HPDE6-E6E7 (cell line): Measurements from ENCODE around the gene DOCK2.
"Not testable (repeated sequence)": the region's sequence is repeated elsewhere in the genome, so short reads cannot be mapped to it uniquely, and the experiment has no call there.

Experiments used
- DNase-seq: peaks from one replicate; pipeline ENCODE4 v3.0.0; 2011; ENCODE audit warnings: missing footprints; ENCODE audit errors: extremely low spot score

Gene DOCK2

DNA sequence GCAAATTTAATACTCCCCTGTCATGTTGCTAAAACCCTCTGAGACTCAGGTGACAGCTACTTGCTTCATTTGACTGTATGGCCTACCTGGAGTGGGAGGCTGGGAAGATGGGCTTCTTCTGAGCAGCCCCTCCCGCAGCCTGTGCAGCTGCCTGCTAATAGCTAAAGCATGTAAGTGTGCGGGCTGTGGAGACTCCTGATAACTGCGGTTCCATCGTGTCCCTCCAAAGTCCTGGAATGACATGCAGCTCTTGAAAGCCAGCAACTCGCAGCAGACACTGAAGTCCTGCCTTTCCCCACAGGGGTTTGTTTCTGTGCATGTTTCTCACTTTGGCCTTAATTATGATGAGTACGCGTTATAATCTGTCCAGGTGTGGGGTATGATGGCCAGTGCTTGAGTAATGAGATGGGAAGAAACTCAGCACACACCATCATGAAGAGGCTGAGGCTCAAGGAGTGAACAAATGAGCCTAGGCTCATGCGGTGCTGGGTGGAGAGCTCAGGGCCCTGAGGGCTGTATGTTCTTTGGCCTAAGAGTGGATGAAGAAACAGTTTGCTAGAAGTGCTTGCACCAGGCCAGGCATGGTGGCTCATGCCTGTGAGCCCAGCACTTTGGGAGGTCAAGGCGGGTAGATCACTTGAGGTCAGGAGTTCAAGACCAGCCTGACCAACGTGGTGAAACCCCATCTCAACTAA, 119.1 kb downstream of the DOCK2 start:
- DNase-seq = no peak

DNA sequence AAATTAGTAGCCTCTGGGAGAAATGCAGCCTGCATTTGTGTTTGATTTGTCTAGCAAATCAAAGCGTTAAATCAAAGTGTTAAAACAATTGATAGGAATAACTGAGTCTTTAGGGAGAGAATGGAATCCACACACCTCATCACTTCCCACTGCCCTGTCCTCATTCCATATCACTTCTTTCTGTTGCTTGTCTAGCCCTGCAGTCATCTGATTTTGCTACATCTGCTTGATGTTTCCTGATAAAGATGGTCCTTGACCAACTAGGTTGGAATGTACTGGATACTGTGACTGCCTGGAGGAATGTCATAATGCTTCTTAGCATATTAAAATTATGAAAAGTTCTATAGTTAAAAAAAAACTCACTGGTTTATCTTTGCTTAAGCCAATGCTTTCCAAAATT, 119.9 kb downstream of the DOCK2 start:
- DNase-seq = no peak

DNA sequence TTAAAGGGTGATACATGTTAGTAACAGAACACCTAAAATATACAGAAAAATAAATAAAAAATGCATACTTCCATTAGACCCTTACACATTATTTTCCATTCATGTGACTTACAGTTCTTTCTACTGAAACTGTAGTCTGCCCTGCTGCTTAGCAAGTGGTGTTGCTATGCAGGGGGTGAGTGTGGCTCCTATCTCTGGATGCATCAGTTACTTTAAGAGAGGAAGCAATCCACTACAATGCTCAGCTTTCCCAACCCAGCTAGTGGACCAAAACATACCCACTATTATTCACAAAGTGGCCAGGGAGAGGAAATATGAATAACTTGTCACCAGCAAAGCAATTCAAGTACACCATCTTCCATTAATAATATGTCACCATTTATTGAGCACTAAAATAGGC, 121.8 kb downstream of the DOCK2 start:
- DNase-seq = no peak

DNA sequence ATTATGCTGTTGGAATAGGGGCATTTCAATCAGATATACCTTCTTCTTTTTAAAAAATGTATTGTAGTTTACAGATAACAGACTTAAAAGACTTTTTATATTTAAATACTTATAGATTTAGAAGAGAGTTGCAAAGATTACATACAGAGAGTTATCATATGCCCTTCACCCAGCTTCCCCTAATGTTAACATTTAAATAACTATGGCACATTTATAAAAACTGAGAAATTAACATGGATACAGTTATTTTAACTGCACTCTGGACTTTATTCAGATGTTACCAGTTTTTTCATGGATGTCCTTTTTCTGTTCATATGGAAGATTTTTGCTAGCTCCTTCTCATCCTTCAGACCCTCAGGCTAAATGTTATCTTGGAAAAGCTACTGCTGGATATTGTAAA, 123.2 kb downstream of the DOCK2 start:
- no peak for DNase-seq

DNA sequence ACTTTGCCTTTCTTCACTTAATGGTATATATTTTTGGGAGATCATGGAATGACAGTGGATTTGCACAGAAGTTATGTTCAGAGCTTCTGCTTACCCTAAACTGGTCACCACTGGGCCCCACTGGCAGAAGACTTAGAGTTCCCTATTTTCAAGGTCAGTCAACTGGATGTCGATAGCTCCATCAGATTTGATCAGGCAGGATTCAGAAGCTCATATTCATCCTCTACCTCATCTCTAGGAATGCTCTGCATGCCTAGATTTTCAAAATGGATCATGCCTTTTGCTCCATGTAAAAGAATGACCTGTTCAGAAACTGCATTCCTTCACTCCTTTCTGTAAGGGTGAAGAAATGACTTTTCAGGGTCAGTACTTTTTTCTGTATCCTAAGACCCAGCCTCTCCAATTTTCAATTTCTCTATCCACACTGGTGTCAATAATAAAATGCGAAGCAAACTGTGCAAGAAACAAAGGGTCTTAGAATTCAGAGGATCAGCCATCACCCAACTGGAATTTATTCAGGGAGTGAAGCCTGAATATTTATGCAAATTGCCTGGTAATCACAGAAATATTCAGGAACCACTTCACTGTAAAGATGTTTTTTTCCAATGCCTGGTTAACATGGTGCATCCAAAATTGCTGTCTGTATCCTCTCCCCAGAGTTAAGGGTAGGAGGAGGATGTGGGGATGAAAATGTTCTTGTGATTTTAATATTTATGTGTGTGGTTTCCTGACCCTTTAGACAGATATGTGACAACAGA, 125.4 kb downstream of the DOCK2 start:
- no peak for DNase-seq

DNA sequence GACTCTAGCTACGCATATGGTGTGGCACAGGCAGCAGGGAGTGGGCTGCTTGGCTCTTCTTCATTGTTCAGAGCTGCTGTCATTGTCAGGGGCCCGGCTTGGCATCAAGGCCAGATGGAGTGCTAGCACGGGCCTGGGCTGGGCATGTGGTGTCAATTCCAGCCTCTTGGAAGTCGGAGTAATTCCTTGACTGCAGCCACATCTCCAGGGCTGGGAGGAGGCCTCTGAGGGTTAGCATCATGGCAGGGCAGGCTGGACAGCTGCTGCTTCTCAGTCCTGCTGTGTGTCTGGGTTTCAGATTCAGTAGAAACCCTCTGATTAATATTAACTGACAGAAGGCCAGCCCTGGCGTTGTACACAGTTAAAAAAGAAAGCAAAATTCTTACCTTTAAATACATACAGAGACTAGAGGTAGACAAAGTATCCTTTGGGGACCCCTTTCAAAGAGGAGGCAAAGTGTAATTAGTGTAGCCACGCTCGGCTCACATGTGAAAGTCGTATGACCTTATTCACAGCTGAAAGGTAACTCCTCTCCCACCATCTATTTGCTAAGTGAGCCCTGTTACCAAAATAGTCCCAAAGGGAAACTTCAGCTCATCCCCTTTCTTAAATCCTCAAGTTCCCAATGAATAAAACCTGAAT, 126.4 kb downstream of the DOCK2 start:
- DNase-seq = no peak

DNA sequence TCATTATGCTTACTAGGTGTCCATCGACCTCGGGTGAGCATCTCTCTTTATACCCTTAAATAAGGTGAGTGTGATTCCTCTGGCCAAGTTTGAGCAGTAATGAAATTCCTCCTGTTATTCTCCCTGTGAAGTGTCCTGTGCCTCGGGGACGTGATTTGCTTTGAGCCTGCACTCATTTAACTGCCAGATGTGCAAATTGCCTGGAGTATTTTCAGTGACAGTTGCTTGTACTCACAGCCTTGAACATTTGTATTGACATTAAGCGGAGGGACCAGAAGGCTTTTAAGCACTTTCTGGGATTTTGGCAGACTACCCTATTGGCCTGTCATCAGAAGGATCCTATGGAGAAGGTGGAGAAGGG, 126.9 kb downstream of the DOCK2 start:
- DNase-seq = no peak

DNA sequence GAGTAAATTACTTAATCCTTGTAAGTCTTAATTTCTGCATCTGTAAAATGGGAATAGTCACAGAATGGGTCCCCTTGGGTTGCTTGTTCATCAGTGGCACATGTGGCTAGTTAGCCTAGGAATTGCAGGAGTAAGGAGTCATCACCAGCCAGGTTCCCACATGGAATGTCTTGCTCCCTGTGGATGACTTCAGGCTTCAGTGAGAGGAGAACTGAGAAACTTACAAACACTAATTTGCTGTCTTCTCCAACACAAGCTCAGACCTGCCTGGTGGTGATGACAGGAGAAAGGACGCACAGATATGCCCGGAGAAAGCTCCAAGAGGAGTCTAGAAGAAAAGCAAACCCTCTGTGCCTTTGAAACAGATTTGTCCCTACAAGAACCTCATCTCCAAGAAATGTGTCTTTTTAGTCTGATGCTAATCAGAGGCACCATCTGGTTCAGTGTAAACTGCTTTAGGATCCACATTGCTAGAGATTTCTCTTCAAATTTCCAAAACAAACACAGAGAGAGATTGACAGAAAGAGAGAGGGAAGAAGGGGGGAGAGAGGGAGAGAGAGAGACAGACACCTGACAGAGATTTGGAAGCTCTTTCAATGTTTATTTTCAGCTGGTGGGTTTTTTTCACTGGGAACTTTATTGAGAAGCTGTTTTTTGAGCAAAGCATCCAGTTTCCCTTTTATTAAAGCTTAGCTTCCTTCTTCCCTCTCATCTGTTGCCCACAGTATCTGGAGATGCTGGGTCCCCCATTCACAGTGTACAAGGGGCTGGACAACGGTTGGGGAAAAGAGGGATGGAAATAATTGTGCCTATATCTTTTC, 128.3 kb downstream of the DOCK2 start:
- no peak for DNase-seq

DNA sequence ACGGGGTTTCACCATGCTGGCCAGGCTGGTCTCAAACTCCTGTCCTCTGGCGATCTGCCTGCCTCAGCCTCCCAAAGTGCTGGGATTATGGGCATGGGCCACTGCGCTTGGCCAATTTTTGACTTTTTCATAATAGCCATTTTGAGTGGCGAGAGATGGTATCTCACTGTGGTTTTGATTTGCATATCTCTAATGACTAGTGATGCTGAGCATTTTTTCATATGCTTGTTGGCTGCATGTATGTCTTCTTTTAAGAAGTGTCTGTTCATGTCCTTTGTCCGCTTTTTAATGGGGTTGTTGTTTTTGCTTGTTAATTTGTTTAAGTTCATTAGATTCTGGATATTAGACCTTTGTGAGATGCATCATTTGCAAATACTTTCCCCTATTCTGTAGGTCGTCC, 129.9 kb downstream of the DOCK2 start:
- DNase-seq = not testable (repeated sequence)

DNA sequence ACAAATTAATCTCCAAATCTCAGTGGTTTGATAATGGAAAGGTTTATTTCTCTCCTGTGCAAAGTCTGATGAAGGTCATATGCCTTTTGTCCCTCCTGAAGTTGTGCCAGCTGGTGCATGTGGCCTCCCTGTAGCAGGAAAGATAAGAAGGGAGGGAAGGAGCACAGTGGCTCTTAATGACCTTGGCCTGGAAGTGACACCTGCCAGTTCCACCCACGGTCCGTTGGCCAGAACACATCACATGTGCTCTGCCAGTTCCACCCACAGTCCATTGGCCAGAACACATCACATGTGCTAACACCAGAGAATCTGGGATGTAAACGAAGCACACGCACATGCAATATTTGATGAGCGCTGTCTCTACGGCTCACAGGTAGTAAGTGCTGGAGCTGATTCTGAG, 130.9 kb downstream of the DOCK2 start:
- no peak for DNase-seq

DNA sequence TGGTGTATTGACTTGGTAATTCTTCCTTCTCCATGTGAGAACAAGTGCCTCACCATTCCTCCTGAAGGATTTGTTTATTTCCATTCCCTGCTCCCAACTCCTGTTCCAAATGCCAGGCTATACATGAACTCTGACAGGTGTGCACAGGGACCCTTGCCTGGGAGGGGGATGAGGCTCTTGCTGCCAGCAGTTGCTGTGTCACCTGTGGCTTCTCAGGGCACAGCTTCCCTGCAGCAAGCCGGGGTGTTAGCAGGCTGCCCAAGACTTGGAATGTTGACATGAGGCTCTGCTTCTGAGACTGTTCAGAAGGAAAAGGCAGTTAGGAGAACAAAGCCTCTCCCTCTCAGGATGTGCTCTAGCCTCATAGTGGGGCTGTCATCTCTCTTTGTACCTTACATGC, 131.3 kb downstream of the DOCK2 start:
- no peak for DNase-seq

DNA sequence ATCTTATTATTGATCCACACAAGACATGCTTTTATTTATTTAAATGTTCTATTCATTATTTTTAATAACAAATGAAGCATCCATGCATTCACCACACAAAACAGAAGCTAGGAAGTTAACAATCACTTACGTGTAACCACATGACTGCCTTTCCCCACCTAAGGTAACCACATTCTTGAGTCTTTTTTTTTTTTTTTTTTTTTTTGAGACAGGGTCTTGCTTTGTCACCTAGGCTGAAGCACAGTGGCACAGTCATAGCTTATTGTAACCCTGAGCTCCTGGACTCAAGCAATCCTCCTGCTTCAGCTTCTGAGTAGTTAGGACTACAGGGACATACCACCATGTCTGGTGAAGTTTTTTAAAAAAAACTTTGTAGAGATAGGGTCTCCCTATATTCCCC, 133.0 kb downstream of the DOCK2 start:
- DNase-seq = no peak

DNA sequence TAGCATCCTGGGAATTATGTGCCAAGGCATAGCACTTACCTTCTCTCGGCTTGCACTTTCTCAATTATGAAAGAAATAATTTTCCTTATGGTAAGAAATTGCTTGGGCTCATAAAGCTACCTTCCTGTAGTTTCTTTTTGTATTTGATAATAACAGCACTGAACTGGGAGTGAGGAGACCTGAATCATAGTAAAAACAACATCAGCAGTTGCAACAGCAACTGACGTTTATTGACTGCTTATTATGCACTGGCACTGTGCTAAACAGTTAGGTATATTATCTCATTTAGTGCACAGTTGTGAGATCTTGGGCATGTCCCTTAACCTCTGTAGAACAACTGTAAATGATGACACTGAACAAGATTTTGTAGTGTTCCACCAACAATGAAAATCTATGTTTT, 135.2 kb downstream of the DOCK2 start:
- DNase-seq = no peak

DNA sequence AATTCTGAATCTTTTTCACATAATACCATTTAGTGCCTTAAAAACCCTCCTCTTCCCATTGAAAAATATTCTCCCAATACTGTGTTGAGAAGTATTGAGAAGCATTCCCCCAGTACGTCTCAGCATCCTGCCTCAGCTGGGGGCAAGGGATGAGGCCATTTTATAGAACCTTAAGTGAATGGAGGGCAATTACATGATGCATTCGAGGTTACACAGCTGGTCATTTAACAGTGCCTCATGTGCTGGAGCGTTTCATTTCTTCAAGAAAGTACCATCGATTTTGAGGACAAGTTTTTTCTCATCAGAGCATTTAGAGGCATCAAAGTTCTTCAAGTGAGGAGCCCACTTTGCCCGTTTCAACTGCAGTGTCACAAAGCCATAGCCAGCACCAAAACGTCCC, 135.6 kb downstream of the DOCK2 start:
- no peak for DNase-seq

DNA sequence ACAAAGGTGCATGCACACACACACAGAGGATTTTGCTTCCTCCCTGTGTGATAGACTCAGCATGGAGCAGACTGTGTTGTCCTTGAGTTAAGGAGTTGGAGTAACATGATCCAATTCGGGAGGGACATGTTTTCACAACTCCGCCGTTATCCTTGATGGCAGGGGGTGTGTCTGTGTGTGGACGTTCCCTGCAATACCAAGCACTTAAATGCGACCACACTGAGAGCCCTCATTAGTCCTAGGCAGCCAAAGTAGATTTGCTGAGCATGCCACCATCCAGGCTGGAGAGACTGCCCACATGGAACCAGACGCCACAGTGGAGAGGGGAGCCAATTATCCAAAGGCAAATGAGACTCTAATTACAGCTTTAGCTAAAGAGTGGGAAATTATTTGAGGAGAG, 140.1 kb downstream of the DOCK2 start:
- no peak for DNase-seq

DNA sequence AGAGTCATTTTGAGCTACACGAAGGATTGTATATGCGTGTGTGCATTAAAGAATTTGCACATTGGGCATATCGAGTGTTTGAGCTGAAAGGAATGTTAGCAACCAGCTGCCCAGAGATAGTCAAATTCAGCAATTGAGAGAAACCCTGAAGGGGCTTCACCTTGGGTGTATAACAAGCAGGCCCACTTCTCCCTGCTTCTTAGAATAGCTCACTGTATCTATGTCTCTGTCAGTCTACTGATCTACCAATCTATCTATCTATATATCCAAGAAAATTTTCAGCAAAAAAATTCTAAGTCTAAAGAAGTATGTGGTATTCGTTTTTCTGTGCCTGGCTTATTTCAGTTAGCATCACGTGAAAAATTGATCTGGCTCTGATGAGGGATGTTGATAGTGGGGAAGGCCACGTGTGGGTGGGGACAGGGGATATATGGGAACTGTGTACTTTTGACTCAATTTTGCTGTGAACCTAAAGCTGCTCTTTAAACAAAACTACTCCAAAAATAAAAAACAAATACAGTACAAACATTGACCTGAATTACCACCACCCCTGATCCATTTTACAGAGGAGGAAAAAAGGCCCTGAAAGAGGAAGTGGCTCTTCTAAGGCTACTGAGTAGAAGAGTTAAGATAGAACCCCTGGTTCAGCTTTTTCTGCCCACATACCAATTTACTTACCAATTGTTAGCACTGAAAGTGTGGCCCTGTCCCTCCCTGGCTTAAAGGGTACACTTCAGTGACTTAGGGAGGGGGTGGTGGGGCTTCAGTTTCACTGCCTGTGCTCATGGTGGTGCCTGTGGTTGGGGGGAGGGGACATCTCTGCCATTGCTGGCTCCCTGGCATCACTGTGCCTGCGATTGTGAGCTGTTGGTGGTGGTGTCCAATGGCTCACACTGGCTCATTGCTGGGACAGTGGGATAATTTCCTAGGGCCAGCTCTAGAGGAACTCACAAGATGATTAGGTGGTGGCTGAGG, 141.8 kb downstream of the DOCK2 start:
- DNase-seq = no peak

DNA sequence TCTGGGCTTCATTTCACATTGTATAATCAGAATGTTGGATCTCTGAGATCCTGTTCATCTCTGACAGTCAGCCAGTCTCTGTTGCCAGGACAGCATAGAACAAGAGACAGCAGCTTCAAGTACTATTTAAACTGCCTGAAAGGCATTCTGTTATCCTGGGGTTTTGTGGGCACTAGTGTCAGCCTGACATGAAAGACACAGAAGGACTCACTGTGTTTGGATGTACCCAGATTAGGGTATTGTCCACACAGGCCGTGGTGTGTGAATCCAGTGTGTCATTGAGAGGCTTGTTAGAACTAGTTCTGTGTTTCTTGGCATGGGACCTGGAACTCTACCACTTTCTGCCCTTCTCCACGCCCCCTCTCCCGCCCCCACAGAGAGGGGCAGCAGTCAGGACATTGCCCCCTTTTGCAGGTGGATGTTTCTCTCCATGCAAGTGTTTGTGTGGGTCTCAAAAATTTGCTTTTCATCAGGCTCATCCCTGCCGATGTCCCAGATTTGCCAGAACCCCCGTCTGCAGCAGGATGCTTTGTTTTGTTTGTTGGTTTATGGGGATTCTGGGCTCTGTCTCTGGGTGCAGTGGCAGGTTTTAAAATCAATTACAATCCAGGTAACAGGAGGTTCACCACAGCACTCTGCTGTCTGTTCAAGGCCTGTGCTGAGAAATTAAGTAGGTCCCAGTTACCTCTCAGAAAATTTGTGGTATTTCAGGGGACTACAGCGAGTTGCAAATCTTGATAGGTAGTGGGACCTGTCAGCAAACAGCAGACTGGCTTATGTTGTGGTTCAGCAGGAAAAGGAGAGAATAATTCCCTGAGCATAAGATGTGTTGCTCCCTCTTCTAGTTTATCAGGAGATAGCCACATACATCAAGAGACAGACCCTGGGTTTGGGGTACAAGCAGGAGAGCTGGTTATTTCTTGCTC, 144.6 kb downstream of the DOCK2 start:
- DNase-seq = no peak

DNA sequence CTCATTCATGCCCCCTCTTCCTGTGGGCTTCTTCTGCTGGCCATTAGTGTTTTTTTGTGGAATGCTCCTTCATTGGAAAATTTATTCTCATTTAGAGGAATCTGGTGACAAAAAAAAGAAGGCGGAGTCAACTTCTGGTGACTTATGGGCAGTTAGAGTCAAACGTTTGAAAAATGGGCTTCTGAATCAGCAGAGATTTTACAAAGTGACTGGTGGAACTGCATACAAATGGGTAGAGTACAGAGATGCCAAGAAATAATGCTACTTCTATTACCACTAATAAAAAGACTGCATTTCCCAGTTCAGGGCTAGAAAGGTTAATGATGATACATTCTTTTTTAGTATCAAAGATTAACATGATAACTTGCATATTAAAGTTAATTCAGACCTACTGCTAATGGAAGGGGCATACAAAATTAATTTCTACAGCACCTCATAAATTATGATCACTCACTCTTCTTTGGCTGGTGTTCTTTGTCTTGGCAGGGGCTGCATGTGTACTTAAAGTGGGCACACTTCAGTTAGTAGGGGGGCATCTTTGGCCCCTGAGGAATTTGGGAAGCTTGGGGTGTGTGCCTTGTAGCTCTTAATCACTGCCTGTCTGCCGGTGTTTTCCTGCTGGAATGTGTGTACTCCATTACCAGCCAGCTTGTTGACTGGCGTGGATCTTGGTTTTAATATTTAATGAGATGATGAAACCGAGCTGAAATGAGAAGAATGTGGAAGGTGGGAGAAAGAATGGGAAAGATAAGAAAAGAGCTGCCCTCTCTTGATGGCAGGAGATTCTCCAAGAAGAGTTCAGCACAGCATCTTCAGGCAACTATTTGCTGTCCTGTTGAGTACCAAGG, 148.9 kb downstream of the DOCK2 start:
- DNase-seq = no peak

DNA sequence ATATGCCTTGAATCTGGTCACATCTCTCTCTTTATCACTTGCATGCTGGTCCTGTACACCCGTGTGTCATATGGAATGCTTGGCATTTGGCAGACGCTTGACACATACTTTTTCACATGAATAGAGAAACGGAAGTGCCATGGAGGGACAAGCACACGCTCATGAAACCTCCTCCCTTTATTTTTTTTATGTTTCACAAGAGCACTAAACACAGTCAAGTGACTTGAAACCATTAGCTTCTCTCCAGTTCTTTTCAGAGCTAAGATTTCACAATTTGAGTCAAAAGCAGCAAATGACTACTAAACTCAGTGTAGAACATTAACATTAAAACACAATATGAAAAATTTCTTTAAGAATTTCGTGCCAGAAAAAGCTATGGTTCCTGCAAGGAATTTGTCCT, 151.1 kb downstream of the DOCK2 start:
- DNase-seq = no peak
